ENCODE results near the gene RGL3.
"Not testable (repeated sequence)": the region's sequence is repeated elsewhere in the genome, so short reads cannot be mapped to it uniquely, and the experiment has no call there.

Gene RGL3

GRCh38 chr19:11383706-11384048 lies 35.4 kb downstream of the RGL3 start:
- TF ChIP-seq, protein P1, sequence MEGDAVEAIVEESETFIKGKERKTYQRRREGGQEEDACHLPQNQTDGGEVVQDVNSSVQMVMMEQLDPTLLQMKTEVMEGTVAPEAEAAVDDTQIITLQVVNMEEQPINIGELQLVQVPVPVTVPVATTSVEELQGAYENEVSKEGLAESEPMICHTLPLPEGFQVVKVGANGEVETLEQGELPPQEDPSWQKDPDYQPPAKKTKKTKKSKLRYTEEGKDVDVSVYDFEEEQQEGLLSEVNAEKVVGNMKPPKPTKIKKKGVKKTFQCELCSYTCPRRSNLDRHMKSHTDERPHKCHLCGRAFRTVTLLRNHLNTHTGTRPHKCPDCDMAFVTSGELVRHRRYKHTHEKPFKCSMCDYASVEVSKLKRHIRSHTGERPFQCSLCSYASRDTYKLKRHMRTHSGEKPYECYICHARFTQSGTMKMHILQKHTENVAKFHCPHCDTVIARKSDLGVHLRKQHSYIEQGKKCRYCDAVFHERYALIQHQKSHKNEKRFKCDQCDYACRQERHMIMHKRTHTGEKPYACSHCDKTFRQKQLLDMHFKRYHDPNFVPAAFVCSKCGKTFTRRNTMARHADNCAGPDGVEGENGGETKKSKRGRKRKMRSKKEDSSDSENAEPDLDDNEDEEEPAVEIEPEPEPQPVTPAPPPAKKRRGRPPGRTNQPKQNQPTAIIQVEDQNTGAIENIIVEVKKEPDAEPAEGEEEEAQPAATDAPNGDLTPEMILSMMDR (IDR thresholded peaks at IDR 0.05; ENCODE audit: insufficient read depth, low read depth, low read length, missing control alignments): no peak

DNA sequence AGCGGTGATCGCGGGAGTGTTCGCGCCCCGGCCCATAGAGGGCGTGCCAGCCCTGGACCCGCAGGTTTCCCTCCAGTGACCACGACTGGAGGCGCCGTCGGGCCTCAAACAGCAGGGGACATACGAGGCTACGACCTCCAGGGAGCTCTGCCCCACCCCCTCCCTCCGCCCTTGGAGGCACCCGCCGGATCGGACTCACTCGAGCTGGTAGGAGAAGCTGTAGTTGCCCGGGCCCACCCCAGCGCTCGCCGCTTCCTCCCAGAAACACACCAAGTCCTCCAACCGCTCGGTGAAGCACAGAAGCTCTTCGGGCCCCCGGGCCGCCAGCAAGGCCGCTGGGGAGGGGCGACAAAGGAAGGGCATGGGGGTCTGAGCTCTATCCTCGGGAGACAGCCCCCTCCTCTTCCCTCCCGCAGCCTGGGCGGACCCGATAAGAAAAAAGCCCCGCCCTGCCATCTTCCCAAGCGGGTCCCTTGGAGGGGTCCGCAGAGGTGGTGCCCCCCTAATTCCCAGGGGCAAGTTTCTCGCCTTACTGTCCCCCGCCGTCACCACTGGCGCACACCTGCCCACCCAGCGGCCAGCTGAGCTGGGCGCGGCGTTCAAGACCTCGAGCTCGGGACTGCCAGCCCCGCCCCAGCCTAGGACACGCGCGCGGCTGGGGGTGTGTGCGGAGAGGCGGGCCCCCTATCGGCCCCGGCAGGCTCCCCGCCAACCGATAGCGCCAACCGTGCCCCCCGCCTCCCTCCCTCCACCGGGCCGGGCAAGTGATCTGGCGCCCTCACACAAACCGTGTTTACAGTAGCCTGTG lies 36.0 kb downstream of the RGL3 start:
- TF ChIP-seq, protein P1 (IDR thresholded peaks at IDR 0.05; ENCODE audit: insufficient read depth, low read depth, low read length, missing control alignments): peak; percentile 77
- peak overlapping the region; percentile 27 for H3K4me3 ChIP-seq (ENCODE audit: low read depth, low read length)
- DNase-seq (ENCODE audit: low read depth): peak; percentile 52

More at GRCh38 chr19:11383706-11384048, 35.4 kb downstream of the RGL3 start:
- DNase-seq (ENCODE audit: low read depth): no peak
- H3K4me3 ChIP-seq (ENCODE audit: low read depth, low read length): no peak overlapping the region

DNA sequence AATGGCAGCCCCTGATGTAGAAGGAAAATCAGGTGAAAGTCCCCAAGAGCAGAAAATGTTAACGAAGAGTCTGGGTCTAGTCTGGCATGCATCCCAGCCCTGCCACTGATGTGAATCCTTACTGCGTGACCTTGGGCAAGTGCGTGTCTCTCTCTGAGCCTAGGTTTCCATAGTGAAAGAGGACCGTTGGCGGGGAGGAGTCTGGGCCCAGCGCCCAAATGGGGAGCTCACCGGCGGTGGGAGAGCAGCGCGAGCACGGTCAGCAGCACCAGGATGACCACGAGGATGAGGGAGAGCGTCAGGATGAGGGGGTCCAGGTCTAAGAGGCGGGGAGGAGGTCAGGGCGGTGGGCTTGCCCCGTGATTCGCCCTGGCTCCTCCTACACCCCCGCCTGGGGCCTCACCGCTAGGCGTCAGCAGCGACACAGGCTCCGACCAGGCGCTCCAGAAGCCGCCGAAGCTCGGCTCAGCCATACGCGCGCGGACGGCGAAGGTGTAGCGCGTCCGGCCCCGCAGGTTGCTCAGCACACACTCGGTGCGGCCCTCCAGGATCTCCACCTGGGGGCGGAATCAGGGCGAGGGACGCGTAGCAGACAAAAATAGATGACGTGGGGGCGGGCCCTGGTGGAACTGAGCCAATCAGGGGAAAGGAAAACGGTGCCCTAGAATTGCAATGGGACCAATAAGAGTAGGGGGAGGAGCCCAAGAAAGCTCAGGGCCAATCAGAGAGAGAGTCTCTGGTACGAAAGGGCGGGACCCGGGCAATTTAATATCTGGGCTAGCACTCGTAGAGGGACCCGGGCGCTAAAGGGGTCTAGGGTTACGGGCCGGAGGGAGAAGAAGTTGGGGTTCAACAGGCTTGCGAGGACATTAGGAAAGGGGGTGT lies 38.2 kb downstream of the RGL3 start:
- DNase-seq (ENCODE audit: low read depth): peak; percentile 99
- TF ChIP-seq, protein P1 (IDR thresholded peaks at IDR 0.05; ENCODE audit: insufficient read depth, low read depth, low read length, missing control alignments): peak; percentile 82
- peak overlapping the region; percentile 79 for H3K4me3 ChIP-seq (ENCODE audit: low read depth, low read length)

GRCh38 chr19:11379857-11380350 lies 39.2 kb downstream of the RGL3 start:
- TF ChIP-seq, protein P1 (IDR thresholded peaks at IDR 0.05; ENCODE audit: insufficient read depth, low read depth, low read length, missing control alignments): no peak
- peak overlapping the region; percentile 79 for H3K4me3 ChIP-seq (ENCODE audit: low read depth, low read length)
- no peak for DNase-seq (ENCODE audit: low read depth)

DNA sequence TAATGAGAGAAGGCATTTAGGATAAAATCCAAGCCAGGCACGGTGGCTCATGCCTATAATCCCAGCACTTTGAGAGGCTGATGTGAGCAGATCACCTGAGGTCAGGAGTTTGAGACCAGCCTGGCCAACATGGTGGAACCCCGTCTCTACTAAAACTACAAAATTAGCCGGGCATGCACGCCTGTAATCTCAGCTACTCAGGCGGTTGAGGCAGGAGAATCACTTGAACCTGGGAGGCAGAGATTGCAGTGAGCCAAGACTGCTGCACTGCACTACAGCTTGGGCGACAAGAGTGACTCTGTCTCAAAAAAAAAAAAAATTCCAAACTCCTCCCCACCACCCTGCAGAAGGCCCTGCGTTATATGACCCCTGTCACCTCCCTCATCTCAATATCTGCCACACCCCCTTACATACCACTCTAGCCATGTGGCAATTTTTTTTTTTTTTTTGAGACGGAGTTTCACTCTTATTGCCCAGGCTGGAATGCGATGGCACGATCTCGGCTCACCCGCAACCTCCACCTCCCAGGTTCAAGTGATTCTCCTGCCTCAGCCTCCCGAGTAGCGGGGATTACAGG lies 39.8 kb downstream of the RGL3 start:
- H3K4me3 ChIP-seq (ENCODE audit: low read depth, low read length); DNase-seq (ENCODE audit: low read depth): not testable (repeated sequence)

DNA sequence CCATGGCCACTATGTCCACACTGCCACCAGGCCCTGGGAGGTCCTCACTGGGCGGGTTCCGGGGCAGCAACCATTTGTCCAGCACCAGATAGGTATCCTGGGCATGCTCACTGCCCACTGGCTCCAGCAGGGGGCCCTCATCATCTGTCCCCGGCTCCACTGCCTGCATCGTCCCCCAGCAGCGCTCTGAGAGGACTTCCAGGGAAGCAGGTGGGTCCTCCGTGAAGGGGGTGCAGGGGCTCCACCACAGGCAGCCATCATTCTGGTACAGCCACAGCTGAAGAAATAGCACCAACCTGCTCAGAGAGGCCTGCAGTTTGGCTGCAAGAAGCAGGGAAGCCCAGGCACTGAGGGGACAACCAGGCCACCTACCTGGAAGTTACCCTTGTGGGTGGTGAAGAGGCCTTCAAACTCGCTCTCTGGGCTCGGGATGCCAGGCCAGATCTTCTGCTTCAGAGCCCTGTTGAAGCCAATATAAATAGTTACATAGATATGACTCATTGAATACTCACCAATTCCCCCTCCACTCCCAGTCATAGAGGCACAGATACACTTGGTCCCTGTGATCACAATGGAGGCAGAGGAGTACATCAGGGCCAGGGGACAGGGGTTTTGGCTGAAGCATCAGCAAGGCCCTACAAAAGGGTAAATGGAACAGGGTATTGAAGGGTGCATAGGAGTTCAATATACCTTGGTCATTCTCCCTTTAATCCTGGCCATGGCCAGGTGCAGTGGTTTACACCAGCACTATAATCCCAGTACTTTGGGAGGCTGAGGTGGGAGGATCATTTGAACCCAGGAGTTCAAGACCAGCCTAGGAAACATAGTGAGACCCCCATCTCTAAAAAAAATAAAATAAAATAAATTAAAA lies 40.6 kb downstream of the RGL3 start:
- peak; percentile 56 for DNase-seq (ENCODE audit: low read depth)

More for the DNA sequence above, 40.6 kb downstream of the RGL3 start:
- TF ChIP-seq, protein P1 (IDR thresholded peaks at IDR 0.05; ENCODE audit: insufficient read depth, low read depth, low read length, missing control alignments): peak; percentile 68
- H3K4me3 ChIP-seq (ENCODE audit: low read depth, low read length): no peak overlapping the region
